Skeletal muscle tissue (tissue), 4 donors: ENCODE data around the gene ST6GALNAC3. TPM values are rescaled to one million over a fixed set of nuclear protein-coding genes. Genes with fewer than 3 reads are reported as not detected.
"Not testable (repeated sequence)": the region's sequence is repeated elsewhere in the genome, so short reads cannot be mapped to it uniquely, and the experiment has no call there.

Experiments
- H3K27ac ChIP-seq: one replicate; pipeline ENCODE4 v1.7.0; 2013; ENCODE audit warnings: mild to moderate bottlenecking, low read depth, low read length, inconsistent platforms
- H3K27me3 ChIP-seq, 3 donors: one replicate each; pipeline ENCODE4 v1.7.0; 2013; ENCODE audit warnings: low read length in 3 of 3; ENCODE audit not compliant: control insufficient read depth in 3 of 3, insufficient read depth in 3 of 3
- H3K36me3 ChIP-seq, 3 donors: one replicate each; pipeline ENCODE4 v1.7.0; 2013; ENCODE audit warnings: low read length in 3 of 3; ENCODE audit not compliant: control insufficient read depth in 3 of 3, insufficient read depth in 3 of 3
- H3K4me1 ChIP-seq, 3 donors: one replicate each; pipeline ENCODE4 v1.7.0; 2013; ENCODE audit warnings: low read length in 3 of 3, mild to moderate bottlenecking in 3 of 3; ENCODE audit not compliant: control insufficient read depth in 3 of 3, insufficient read depth in 3 of 3
- H3K4me3 ChIP-seq, 3 donors: one replicate each; pipeline ENCODE4 v1.7.0; 2013; ENCODE audit warnings: low read length in 3 of 3
- H3K9ac ChIP-seq, 3 donors: one replicate each; pipeline ENCODE4 v1.7.0; 2013; ENCODE audit warnings: low read length in 3 of 3, mild to moderate bottlenecking in 3 of 3, moderate library complexity in 2 of 3, low read depth in 1 of 3
- H3K9me3 ChIP-seq, 3 donors: one replicate each; pipeline ENCODE4 v1.7.0; 2013; ENCODE audit warnings: low read length in 3 of 3; ENCODE audit not compliant: control insufficient read depth in 3 of 3
- total RNA-seq: library from RNA; depleted of rRNA; stranded (reverse); fragments of >200 nt; gene quantifications from one replicate; pipeline ENCODE4 v1.2.3, GENCODE V29; 2014
- donor health status: Osteomylitis.

The ST6GALNAC3 gene
- total RNA-seq, 1 donor from 2014 or later = 3.7 TPM

DNA sequence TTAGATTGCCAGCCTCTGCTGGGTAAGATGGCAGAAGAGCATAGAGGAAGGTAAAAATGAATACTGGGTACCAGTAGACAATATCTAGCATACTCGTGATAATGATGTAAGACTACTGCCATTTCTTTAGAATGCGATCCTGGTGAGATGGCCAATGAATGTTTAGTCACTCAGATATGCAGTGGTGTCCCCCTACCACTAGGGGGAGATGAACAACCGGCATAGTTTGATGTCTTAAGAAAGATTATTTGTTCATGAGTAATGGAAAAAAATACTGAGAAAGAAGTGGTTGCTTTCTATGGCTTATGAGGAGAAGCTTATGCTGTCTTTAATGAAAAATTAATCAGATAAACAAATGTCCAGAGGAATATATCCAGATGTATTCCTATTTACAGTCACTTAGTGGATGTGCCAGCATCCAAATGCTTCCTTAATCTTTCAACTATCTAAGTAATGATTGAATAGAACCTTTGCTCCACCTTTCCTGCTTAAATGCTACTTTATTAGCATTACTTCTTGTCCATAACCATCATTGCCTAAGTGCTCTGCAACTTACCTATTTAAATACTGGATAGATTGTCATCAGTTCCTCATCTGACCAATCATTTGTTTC lies 256.6 kb downstream of the ST6GALNAC3 start:
- Histone ChIP-seq H3K27me3 (no peaks in the 10 kb centered on the region), H3K36me3 (no peaks in the 10 kb centered on the region), H3K4me3 (no peak overlapping the region), H3K9me3 (no peaks in the 10 kb centered on the region), H3K4me1 (no peaks in the 10 kb centered on the region), H3K27ac (no peak overlapping the region), H3K9ac (no peak overlapping the region)

DNA sequence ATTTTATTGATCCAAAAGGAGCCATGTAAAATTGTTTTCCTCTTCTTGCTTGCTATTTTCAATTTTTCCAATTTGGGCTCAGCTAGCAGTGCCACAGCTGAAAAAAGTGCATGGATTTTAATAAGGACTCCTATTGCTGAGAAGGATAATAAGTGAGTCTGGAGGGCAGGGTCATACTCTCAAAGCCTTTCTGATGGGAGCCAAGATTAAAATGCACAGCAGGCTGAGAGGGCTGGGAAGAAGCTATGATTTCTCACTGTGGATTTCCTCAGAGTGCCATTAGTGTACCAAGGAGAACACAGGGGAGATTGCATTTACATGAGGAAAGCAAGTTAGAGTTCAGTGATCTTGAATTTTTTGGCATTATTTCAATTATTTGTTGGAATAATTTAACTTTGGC lies 261.3 kb downstream of the ST6GALNAC3 start:
- no peaks in the 10 kb centered on the region for H3K36me3 ChIP-seq
- no peaks in the 10 kb centered on the region for H3K27me3 ChIP-seq
- no peak overlapping the region for H3K4me3 ChIP-seq
- no peaks in the 10 kb centered on the region for H3K4me1 ChIP-seq
- no peaks in the 10 kb centered on the region for H3K9me3 ChIP-seq
- no peak overlapping the region for H3K9ac ChIP-seq
- H3K27ac ChIP-seq = no peak overlapping the region

DNA sequence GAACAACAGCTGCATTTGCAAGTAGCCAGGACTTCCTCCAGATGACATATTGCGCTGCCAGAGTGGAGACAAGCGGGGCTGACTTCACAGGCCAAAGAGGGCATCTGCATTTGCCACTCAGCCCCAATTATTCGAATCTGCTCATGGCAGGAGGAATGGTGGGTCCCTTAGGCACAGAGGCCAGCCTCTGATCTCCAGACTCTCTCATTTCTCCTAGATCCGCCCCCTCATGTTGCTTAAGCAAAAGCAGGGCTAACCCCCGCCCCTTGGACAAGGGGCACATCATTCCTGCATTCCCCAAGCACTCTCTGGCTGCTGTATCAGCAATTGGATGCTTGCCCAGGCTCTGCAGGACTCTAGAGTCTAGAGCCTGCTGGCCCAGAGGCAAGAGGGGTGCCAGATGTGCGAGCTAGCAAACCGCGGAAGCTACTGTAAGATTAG lies 262.4 kb downstream of the ST6GALNAC3 start:
- H3K4me1 ChIP-seq = no peaks in the 10 kb centered on the region
- no peak overlapping the region for H3K9ac ChIP-seq
- no peak overlapping the region for H3K27ac ChIP-seq
- H3K9me3 ChIP-seq = no peaks in the 10 kb centered on the region
- no peaks in the 10 kb centered on the region for H3K36me3 ChIP-seq
- H3K27me3 ChIP-seq = no peaks in the 10 kb centered on the region
- H3K4me3 ChIP-seq = no peak overlapping the region

DNA sequence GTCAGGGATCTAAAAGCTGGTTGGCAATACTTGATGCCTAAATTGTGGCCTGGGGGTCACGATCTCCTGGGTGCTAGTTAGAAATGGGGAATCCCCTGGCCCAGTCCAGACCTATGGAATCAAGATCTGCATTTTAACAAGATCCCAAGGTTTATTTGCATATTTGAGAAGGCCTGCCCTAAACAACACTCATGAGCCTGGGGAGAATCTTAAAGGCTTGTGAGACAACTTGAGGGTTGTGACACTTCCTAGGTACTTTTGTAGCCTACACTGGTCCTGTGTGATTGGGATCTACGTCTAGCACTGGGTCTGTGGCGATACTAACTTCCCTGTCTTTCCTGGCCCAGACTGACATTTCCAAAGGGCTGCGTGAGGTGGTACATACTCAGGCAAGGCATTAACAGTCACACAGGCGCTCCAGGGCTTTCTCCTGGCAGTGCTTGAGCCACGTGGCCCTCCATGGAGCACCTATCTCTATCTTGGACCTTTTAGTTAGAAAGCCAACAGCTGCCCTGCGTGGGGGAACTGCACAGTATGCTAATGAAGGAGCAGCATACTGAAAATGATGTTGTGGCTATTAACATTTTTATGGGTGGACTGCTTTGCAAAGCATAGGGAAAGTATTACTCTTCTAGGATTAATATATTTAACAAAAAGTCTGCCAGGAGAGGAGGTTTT lies 263.1 kb downstream of the ST6GALNAC3 start:
- Histone ChIP-seq H3K4me3 (no peak overlapping the region), H3K4me1 (no peaks in the 10 kb centered on the region), H3K27ac (no peak overlapping the region), H3K36me3 (no peaks in the 10 kb centered on the region), H3K9ac (no peak overlapping the region), H3K27me3 (no peaks in the 10 kb centered on the region), H3K9me3 (no peaks in the 10 kb centered on the region)

DNA sequence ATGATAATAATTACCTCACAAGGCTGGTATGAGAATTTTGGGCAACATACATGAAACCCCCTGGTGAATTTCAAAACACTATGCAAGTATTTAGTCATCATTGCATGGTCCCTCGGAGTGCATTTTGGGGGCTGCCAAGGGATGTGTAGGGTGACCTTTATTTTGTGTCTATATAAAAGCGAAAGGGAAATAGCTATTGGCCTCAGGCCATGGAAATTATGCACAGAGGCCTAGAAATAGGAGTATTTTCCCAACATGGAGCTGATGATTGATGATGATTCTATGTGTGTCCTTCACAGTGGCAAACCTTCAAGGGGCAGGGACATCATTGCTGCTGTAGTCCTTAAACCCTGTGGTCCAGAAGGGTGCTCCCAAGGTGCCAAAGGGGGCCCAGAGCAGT lies 265.5 kb downstream of the ST6GALNAC3 start:
- no peaks in the 10 kb centered on the region for H3K36me3 ChIP-seq
- no peaks in the 10 kb centered on the region for H3K27me3 ChIP-seq
- no peaks in the 10 kb centered on the region for H3K4me1 ChIP-seq
- no peak overlapping the region for H3K27ac ChIP-seq
- H3K9me3 ChIP-seq = no peaks in the 10 kb centered on the region
- no peak overlapping the region for H3K4me3 ChIP-seq
- no peak overlapping the region for H3K9ac ChIP-seq

DNA sequence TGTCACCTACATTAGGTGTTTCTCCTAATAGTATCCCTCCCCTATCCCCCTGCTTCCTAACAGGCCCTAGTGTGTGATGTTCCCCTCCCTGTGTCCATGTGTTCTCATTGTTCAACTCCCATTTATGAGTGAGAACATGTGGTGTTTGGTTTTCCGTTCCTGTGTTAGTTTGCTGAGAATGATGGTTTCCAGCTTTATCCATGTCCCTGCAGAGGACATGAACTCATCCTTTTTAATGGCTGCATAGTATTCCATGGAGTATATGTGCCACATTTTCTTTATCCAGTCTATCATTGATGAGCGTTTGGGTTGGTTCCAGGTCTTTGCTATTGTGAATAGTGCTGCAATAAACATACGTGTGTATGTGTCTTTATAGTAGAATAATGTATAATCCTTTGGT lies 267.3 kb downstream of the ST6GALNAC3 start:
- H3K9ac ChIP-seq, H3K4me3 ChIP-seq, H3K4me1 ChIP-seq, H3K9me3 ChIP-seq, H3K27me3 ChIP-seq, H3K27ac ChIP-seq, H3K36me3 ChIP-seq: not testable (repeated sequence)

DNA sequence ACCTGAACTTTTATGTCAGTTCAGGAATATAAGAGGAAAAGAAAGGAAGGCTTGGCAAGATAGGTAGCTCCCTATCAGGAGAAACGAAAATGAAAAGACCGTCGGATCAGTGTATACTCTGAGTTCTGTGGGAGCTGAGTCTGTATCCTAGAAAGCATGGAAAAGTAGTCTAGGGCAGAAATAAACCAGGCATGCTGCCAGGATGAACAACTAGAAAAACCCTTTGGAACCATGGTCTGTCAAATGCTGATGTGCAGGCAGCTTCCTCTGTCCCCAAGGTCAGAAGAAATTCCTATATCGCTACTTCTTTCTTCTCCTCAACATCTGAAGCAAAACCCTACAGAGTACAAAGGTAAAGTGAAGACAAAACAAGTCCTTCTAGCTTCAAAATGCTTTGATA lies 268.8 kb downstream of the ST6GALNAC3 start:
- Histone ChIP-seq H3K4me3 (no peak overlapping the region), H3K9me3 (no peaks in the 10 kb centered on the region), H3K36me3 (no peaks in the 10 kb centered on the region), H3K9ac (no peak overlapping the region), H3K4me1 (no peaks in the 10 kb centered on the region), H3K27me3 (no peaks in the 10 kb centered on the region), H3K27ac (no peak overlapping the region)

DNA sequence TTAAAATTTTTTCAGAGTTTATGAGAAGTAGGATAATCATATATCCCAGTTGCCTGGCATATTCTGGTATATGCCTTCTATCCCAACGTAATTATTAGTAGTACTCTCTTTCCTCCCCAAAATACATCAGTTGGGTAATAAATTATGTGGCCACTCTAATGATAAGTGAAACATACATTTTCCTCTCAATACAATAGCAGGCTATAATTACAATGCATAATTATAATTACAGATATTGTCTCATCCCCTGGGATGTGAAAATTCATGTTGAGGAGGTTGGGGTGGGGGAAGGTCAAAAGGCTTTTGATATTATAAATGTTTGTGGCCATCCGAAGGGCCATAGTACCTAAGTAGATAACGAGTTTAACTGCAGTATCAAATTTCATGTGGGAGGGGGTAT lies 277.1 kb downstream of the ST6GALNAC3 start:
- H3K36me3 ChIP-seq = no peaks in the 10 kb centered on the region

DNA sequence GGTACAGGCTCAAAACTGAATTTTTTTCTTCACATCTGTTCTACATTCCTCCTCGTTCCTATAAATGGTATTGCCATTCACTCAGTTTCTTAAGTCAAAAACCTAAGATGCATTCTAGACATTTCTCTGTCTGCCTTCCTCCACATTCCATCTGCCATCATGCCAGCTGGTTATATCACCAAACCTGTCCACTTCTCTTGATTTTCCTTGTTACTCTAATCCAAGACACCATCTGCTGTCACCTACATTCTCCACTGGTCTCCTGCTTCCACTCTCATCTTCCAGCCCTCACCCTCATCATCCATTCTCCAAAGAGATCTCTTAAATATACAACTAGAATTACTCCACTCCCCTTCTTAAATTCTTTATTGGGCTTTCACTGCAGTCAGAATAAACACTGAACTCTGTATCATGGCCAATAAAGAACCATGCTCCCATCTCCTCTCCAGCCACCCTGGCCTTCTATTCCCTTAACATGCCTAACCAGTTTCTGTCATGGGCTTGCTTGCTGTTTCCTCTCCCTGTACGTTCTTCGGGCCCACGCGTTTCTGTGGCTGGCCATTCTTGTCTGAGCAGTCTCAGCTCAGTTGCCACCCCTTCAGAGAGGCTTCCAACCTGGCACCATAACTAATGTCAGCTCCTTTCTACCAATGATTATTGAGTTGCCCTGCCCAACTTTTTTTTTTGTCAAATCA lies 278.3 kb downstream of the ST6GALNAC3 start:
- Histone ChIP-seq H3K27ac (no peak overlapping the region), H3K9ac (no peak overlapping the region), H3K4me1 (no peaks in the 10 kb centered on the region), H3K9me3 (no peaks in the 10 kb centered on the region), H3K27me3 (no peaks in the 10 kb centered on the region), H3K4me3 (no peak overlapping the region), H3K36me3 (no peaks in the 10 kb centered on the region)

More for the DNA sequence above, 277.1 kb downstream of the ST6GALNAC3 start:
- Histone ChIP-seq H3K9ac (no peak overlapping the region), H3K9me3 (no peaks in the 10 kb centered on the region), H3K4me1 (no peaks in the 10 kb centered on the region), H3K4me3 (no peak overlapping the region), H3K27me3 (no peaks in the 10 kb centered on the region), H3K27ac (no peak overlapping the region)

DNA sequence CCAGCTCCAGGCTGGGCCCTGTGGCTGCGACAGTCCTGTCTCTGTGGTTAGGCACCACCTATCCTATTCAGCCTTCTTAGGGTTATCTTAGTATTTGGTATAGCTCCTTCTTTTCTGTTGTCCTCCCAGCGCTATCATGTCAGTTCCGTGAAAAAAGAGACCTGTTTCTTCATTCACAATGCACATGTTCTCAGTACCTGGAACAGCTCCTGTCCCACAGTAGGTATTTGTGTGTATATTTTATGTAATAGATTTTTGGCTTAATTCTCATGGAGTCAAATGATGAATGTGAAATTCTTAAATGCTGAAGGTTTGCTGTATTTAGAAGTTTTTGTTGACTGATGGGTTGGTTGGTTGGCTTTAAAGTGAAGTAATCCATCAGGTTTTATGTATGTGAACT lies 279.7 kb downstream of the ST6GALNAC3 start:
- Histone ChIP-seq H3K9me3 (no peaks in the 10 kb centered on the region), H3K27me3 (no peaks in the 10 kb centered on the region), H3K27ac (no peak overlapping the region), H3K4me3 (no peak overlapping the region), H3K9ac (no peak overlapping the region), H3K36me3 (no peaks in the 10 kb centered on the region), H3K4me1 (no peaks in the 10 kb centered on the region)
